CD14-positive monocyte (primary cell): ENCODE measurements around the gene TMEM215. TPM values are rescaled to one million over a fixed set of nuclear protein-coding genes. Genes with fewer than 3 reads are reported as not detected.

Source experiments
- DNase-seq, 3 donors: peaks; one replicate each; pipeline ENCODE4 v3.0.0-alpha.2; 2011 to 2022
- H2AFZ ChIP-seq: 2 replicates; pipeline ENCODE4 v1.6.0; 2012; ENCODE audit warnings: mild to moderate bottlenecking, low read depth, low read length, inconsistent platforms; ENCODE audit not compliant: insufficient read depth, poor library complexity, severe bottlenecking
- H3K27ac ChIP-seq, 2 donors: 1 replicate in 1 of 2; 2 replicates in 1 of 2; pipeline ENCODE4 v1.5.1; 2012 to 2013; ENCODE audit warnings: low read length in 2 of 2, control low read depth in 1 of 2, inconsistent platforms in 1 of 2, low read depth in 1 of 2, mild to moderate bottlenecking in 1 of 2
- H3K27me3 ChIP-seq, 2 donors: one replicate each; pipeline versions ENCODE4 v1.6.0 to v1.6.1; 2011 to 2013; ENCODE audit warnings: low read length in 2 of 2; ENCODE audit not compliant: control insufficient read depth in 2 of 2, insufficient read depth in 2 of 2
- H3K36me3 ChIP-seq, 2 donors: replicated peaks in 1 of 2; 1 replicate in 1 of 2; 2 replicates in 1 of 2; pipeline versions ENCODE4 v1.5.1 to v1.6.1; 2012 to 2013; ENCODE audit warnings: low read length in 2 of 2, control low read depth in 1 of 2, inconsistent platforms in 1 of 2, mild to moderate bottlenecking in 1 of 2; ENCODE audit not compliant: insufficient read depth in 2 of 2, control insufficient read depth in 1 of 2
- H3K4me1 ChIP-seq, 2 donors: 1 replicate in 1 of 2; 2 replicates in 1 of 2; pipeline versions ENCODE4 v1.5.1 to v1.6.1; 2012 to 2013; ENCODE audit warnings: low read length in 2 of 2, control low read depth in 1 of 2, inconsistent platforms in 1 of 2, mild to moderate bottlenecking in 1 of 2, moderate library complexity in 1 of 2; ENCODE audit not compliant: insufficient read depth in 2 of 2, control insufficient read depth in 1 of 2
- H3K4me2 ChIP-seq: replicated peaks from 2 replicates; pipeline ENCODE3; 2012; ENCODE audit warnings: low read length, moderate library complexity, mild to moderate bottlenecking; ENCODE audit not compliant: poor library complexity, severe bottlenecking; ENCODE audit errors: extremely low read depth
- H3K4me3 ChIP-seq, 3 experiments: fragments of 200-600 bp in 1 of 3; sonication (generic) in 1 of 3; replicated peaks in 1 of 3; 1 replicate in 2 of 3; 2 replicates in 1 of 3; pipeline ENCODE4 v1.5.1; 2011 to 2013; ENCODE audit warnings: low read length in 3 of 3, mild to moderate bottlenecking in 3 of 3, control low read depth in 2 of 3, low read depth in 2 of 3, inconsistent platforms in 1 of 3, moderate library complexity in 1 of 3
- H3K79me2 ChIP-seq: 2 replicates; pipeline ENCODE4 v1.6.0; 2012; ENCODE audit warnings: mild to moderate bottlenecking, control low read depth, inconsistent platforms, low read length, moderate library complexity; ENCODE audit not compliant: insufficient read depth
- H3K9ac ChIP-seq: 2 replicates; pipeline ENCODE4 v1.6.0; 2017; ENCODE audit warnings: low read length, mild to moderate bottlenecking; ENCODE audit not compliant: insufficient read depth, poor library complexity, severe bottlenecking
- H3K9me3 ChIP-seq, 2 donors: replicated peaks in 1 of 2; 1 replicate in 1 of 2; 2 replicates in 1 of 2; pipeline versions ENCODE4 v1.5.1 to v1.6.1; 2012 to 2013; ENCODE audit warnings: low read length in 2 of 2, control low read depth in 1 of 2; ENCODE audit not compliant: control insufficient read depth in 1 of 2, insufficient read depth in 1 of 2
- H4K20me1 ChIP-seq: 2 replicates; pipeline ENCODE4 v1.6.0; 2012; ENCODE audit warnings: mild to moderate bottlenecking, low read length, control low read depth, moderate library complexity; ENCODE audit not compliant: insufficient read depth
- H3K27ac Mint-ChIP-seq, 7 donors: one replicate each; pipeline ENCODE4 v1.8.0; 2020; ENCODE audit warnings: mild to moderate bottlenecking in 7 of 7, mixed read lengths in 7 of 7, moderate library complexity in 6 of 7, inconsistent platforms in 2 of 7
- H3K27me3 Mint-ChIP-seq, 3 donors: one replicate each; pipeline ENCODE4 v1.8.0; 2021 to 2022; ENCODE audit warnings: low read depth in 3 of 3, mild to moderate bottlenecking in 3 of 3, mixed read lengths in 3 of 3, moderate library complexity in 3 of 3, inconsistent platforms in 1 of 3
- H3K36me3 Mint-ChIP-seq, 2 donors: one replicate each; pipeline ENCODE4 v1.8.0; 2020; ENCODE audit warnings: mixed read lengths in 2 of 2, inconsistent platforms in 1 of 2, mild to moderate bottlenecking in 1 of 2
- H3K4me1 Mint-ChIP-seq: one replicate; pipeline ENCODE4 v1.8.0; 2020; ENCODE audit warnings: mild to moderate bottlenecking, mixed read lengths
- H3K4me3 Mint-ChIP-seq, 2 donors: one replicate each; pipeline ENCODE4 v1.8.0; 2020; ENCODE audit warnings: mild to moderate bottlenecking in 2 of 2, mixed read lengths in 2 of 2, moderate library complexity in 1 of 2
- H3K9me3 Mint-ChIP-seq, 7 donors: one replicate each; pipeline ENCODE4 v1.8.0; 2020 to 2022; ENCODE audit warnings: mixed read lengths in 7 of 7, mild to moderate bottlenecking in 6 of 7, moderate library complexity in 6 of 7, inconsistent platforms in 2 of 7
- CTCF ChIP-seq: fragments of 200-600 bp; IDR thresholded peaks from one replicate; pipeline ENCODE4 v1.8.0; 2022; ENCODE audit warnings: antibody characterized with exemption, mild to moderate bottlenecking
- WGBS: methylation state at CpG from one replicate; pipeline ENCODE4 v1.1.5; 2013; ENCODE audit warnings: missing lambda C conversion rate; ENCODE audit not compliant: insufficient coverage; 5-methylcytosine and 5-hydroxymethylcytosine counted together
- intact Hi-C, 2 donors: fragments of 100-400 bp; cut with micrococcal nuclease; formaldehyde crosslinking; loops; one replicate each; pipeline versions ENCODE4 v1.15.0 to v1.15.1; 2023
- polyA plus RNA-seq, 3 donors: library from polyadenylated mRNA; depleted of rRNA in 1 of 3; unstranded in 2 of 3; stranded (reverse) in 1 of 3; fragments of 300-500 nt in 2 of 3; fragments of >200 nt in 1 of 3; fragmentation: Illumina TruSeq in 2 of 3; gene quantifications; 1 replicate in 2 of 3; 2 replicates in 1 of 3; pipeline ENCODE4 v1.2.3, GENCODE V29; 2012 to 2021
- small RNA-seq: library from RNA; depleted of rRNA; stranded (forward); fragments of <200 nt; gene quantifications from one replicate; pipeline ENCODE3, GENCODE V24; 2012; ENCODE audit warnings: low read depth; ENCODE audit not compliant: insufficient read length

Gene TMEM215
- polyA plus RNA-seq, 3 donors, result not detected

- WGBS, result 57% methylated on average over 1 of the region's 2 CpGs
- Histone ChIP-seq H3K36me3 (no peaks in the 10 kb centered on the region), H3K9ac (no peak overlapping the region), H3K79me2 (no peaks in the 10 kb centered on the region), H4K20me1 (no peaks in the 10 kb centered on the region), H2AFZ (no peak overlapping the region), H3K9me3 (no peaks in the 10 kb centered on the region), H3K4me3 (no peak overlapping the region), H3K27ac (no peak overlapping the region), H3K4me1 (no peaks in the 10 kb centered on the region), H3K27me3 (peaks cover 2 to 6% of the 10 kb centered on the region in 2 donors), H3K4me2 (no peak overlapping the region)
- H3K27me3 Mint-ChIP-seq, result peaks cover 3 to 22% (median 16%) of the 10 kb centered on the region in 3 donors
- intact Hi-C loops, result no loop called here
- H3K4me1 Mint-ChIP-seq, result no peaks in the 10 kb centered on the region
- no peaks in the 10 kb centered on the region for H3K9me3 Mint-ChIP-seq
- H3K36me3 Mint-ChIP-seq, result no peaks in the 10 kb centered on the region
- H3K27ac Mint-ChIP-seq, result no peak overlapping the region
- TF ChIP-seq CTCF, result no peak
- no peak overlapping the region for H3K4me3 Mint-ChIP-seq
- no peak for DNase-seq
These were observed 49.0 kb downstream of the TMEM215 start for GRCh38 chr9:32832346-32832745.

Small RNAs within 50 kb of the gene (small RNA-seq; reads per million reads assigned to genes)
- gene RF00019, result not detected

Other genes with a start within 250 kb of the TMEM215 start
- gene SMIM27, start 231.2 kb upstream of the TMEM215 start, polyA plus RNA-seq, result 10 to 100 TPM in 2 of 3 donors, 1 to 10 TPM in 1; 3.4 to 29.5 (median 27.9) TPM
- 10 to 100 TPM in 1 of 3 donors, 1 to 10 TPM in 2; 5.9 to 12.9 (median 9.2) TPM for gene TOPORS, start 231.0 kb upstream of the TMEM215 start, polyA plus RNA-seq
- 10 to 100 TPM; 16.2 to 88.2 (median 77.6) TPM for gene NDUFB6, start 210.4 kb upstream of the TMEM215 start, polyA plus RNA-seq
- gene TAF1L, start 147.9 kb upstream of the TMEM215 start, polyA plus RNA-seq, result under 1 TPM in 1 of 3 donors, not detected in 2; 0.01 TPM
- 10 to 100 TPM; 17.9 to 21.7 (median 20.9) TPM for gene APTX, start 218.1 kb downstream of the TMEM215 start, polyA plus RNA-seq
- 100 to 1,000 TPM in 1 of 3 donors, 10 to 100 TPM in 2; 73.3 to 112 (median 93.6) TPM for gene DNAJA1, start 241.7 kb downstream of the TMEM215 start, polyA plus RNA-seq